Measurements from ENCODE around the gene ZNF423.

DNA sequence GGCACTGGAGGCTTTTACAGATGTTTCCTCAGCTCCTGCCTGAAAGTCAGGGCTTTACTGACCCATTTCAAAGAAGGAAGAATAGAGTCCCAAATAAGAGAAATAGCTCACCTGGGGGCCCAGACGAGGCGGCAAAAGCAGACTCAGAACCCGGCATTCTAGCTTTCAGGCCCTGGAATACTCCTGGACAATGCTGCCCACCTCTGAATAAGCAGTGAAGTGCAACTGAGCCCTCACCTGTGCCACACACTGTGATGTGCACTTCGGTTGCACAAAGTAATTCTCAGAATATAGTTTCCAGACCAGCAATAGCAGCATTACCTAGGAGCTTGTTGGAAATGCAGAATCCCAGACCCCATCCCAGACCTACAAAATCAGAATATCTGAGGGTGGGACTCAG, 54.6 kb downstream of the ZNF423 start:
- no peak for TF ChIP-seq POLR2A (IDR thresholded peaks at IDR 0.05)
- TF ChIP-seq, protein P1, sequence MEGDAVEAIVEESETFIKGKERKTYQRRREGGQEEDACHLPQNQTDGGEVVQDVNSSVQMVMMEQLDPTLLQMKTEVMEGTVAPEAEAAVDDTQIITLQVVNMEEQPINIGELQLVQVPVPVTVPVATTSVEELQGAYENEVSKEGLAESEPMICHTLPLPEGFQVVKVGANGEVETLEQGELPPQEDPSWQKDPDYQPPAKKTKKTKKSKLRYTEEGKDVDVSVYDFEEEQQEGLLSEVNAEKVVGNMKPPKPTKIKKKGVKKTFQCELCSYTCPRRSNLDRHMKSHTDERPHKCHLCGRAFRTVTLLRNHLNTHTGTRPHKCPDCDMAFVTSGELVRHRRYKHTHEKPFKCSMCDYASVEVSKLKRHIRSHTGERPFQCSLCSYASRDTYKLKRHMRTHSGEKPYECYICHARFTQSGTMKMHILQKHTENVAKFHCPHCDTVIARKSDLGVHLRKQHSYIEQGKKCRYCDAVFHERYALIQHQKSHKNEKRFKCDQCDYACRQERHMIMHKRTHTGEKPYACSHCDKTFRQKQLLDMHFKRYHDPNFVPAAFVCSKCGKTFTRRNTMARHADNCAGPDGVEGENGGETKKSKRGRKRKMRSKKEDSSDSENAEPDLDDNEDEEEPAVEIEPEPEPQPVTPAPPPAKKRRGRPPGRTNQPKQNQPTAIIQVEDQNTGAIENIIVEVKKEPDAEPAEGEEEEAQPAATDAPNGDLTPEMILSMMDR (IDR thresholded peaks at IDR 0.05), result no peak

Data from Peyer's patch (tissue), 4 donors.